Measurements from ENCODE around the gene CUX1. TPM values are rescaled to one million over a fixed set of nuclear protein-coding genes. Genes with fewer than 3 reads are reported as not detected.

Gene CUX1
- total RNA-seq, 1 experiment from 2014 or later, result 53.5 TPM

DNA sequence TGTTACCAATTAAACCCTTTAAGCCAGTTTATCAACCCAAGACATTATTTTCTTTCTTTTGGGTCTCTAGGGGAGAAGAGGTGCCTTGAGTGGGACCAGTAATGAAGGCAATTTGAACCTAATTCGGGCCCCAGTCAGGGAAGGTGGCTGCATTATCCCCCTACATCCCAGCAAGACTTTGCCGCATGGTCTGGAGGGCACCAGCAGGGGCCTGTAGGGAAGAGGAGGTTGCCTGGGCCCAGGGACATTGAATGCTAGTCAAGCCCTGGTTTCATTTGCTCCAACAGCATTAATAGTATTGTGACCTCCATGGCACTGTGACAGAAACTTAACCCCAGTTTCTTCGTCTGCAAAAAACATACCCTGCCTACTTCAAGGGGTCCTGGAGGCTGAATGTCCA, 108.8 kb downstream of the CUX1 start:
- Histone ChIP-seq H3K14ac (ENCODE audit: insufficient read depth, low read length) (no peak overlapping the region), H4K8ac (replicated peaks; ENCODE audit: insufficient read length, low read depth, low read length) (no peak overlapping the region), H3K27ac (ENCODE audit: insufficient read length, low read depth, low read length) (no peak overlapping the region), H3K4me2 (ENCODE audit: insufficient read depth, insufficient read length, low read length) (no peak overlapping the region), H2BK120ac (ENCODE audit: low read depth, low read length, poor library complexity, severe bottlenecking) (no peak overlapping the region), H3K79me1 (ENCODE audit: insufficient read depth, low read depth, low read length, poor library complexity, severe bottlenecking) (no peaks in the 10 kb centered on the region), H4K20me1 (ENCODE audit: control insufficient read depth, insufficient read depth, insufficient read length) (no peaks in the 10 kb centered on the region), H3K23me2 (ENCODE audit: insufficient read length, low read depth, low read length, poor library complexity, severe bottlenecking) (no peaks in the 10 kb centered on the region), H3K9ac (ENCODE audit: extremely low read depth, insufficient read length, low read length) (no peak overlapping the region), H2BK20ac (ENCODE audit: low read depth, low read length, poor library complexity, severe bottlenecking) (no peak overlapping the region), H3K79me2 (ENCODE audit: insufficient read depth, low read length) (peaks cover 18% of the 10 kb centered on the region), H2AK5ac (ENCODE audit: insufficient read length, low read length) (no peak overlapping the region), H2BK5ac (ENCODE audit: insufficient read length, low read length) (no peak overlapping the region), H3K18ac (ENCODE audit: insufficient read length, low read depth, low read length) (no peak overlapping the region), H3K27me3 (ENCODE audit: insufficient read depth, low read length) (no peaks in the 10 kb centered on the region), H3K4ac (ENCODE audit: low read depth, low read length) (no peak overlapping the region), H2AFZ (ENCODE audit: low read length) (no peak overlapping the region), H3K56ac (ENCODE audit: insufficient read length, low read depth, low read length) (no peak overlapping the region), H4K91ac (ENCODE audit: insufficient read length, low read depth, low read length) (no peak overlapping the region), H3T11ph (ENCODE audit: low read length) (no peak overlapping the region), H3K23ac (ENCODE audit: insufficient read length, low read depth, low read length) (no peak overlapping the region), H2BK12ac (ENCODE audit: insufficient read length, low read depth, low read length) (no peak overlapping the region), H3K9me3 (ENCODE audit: control insufficient read depth, low read depth, low read length) (no peaks in the 10 kb centered on the region), H2BK15ac (ENCODE audit: low read depth, low read length) (no peak overlapping the region), H4K5ac (ENCODE audit: insufficient read length, low read depth, low read length) (no peak overlapping the region), H3K4me1 (ENCODE audit: insufficient read depth, low read length) (peaks cover 2% of the 10 kb centered on the region; the same call in 1 of the 2 replicates)
- Mint-ChIP-seq H3K27ac (no peak overlapping the region), H3K4me3 (no peak overlapping the region), H3K4me1 (peaks cover 25 to 27% of the 10 kb centered on the region in 2 experiments), H3K27me3 (ENCODE audit: low read depth) (no peaks in the 10 kb centered on the region), H3K9me3 (peaks cover 0 to 8% of the 10 kb centered on the region in 2 experiments; a peak in 4 of 5 replicates), H3K36me3 (ENCODE audit: insufficient read depth in 1 of 3, low read depth in 3 of 3) (peaks cover 15 to 32% (median 17%) of the 10 kb centered on the region in 3 experiments)
- DNase-seq, result no peak
- no CpG with 5 or more reads among the region's 3 CpGs for whole genome bisulfite sequencing (ENCODE audit: extremely low coverage, insufficient read length, low lambda C conversion rate)
- TF ChIP-seq, protein P1, sequence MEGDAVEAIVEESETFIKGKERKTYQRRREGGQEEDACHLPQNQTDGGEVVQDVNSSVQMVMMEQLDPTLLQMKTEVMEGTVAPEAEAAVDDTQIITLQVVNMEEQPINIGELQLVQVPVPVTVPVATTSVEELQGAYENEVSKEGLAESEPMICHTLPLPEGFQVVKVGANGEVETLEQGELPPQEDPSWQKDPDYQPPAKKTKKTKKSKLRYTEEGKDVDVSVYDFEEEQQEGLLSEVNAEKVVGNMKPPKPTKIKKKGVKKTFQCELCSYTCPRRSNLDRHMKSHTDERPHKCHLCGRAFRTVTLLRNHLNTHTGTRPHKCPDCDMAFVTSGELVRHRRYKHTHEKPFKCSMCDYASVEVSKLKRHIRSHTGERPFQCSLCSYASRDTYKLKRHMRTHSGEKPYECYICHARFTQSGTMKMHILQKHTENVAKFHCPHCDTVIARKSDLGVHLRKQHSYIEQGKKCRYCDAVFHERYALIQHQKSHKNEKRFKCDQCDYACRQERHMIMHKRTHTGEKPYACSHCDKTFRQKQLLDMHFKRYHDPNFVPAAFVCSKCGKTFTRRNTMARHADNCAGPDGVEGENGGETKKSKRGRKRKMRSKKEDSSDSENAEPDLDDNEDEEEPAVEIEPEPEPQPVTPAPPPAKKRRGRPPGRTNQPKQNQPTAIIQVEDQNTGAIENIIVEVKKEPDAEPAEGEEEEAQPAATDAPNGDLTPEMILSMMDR (conservative IDR thresholded peaks at IDR 0.05), result no peak

Measured in H9 (cell line).